ENCODE results near the gene TLN1. TPM values are rescaled to one million over a fixed set of nuclear protein-coding genes. Genes with fewer than 3 reads are reported as not detected.

The TLN1 gene
- total and polyA plus RNA-seq, 3 experiments from 2014 or later: 161 to 249 (median 248) TPM

- POLR2A ChIA-PET: no interaction called here
- Mint-ChIP-seq H3K36me3 (no peaks in the 10 kb centered on the region), H3K4me1 (peaks cover 10 to 20% (median 20%) of the 10 kb centered on the region in 3 donors), H3K27me3 (peaks cover 11 to 13% of the 10 kb centered on the region in 2 donors), H3K9me3 (no peaks in the 10 kb centered on the region), H3K4me3 (no peak overlapping the region), H3K27ac (peak overlapping the region in 1 of 8 donors; percentile 42)
- Histone ChIP-seq H3K4me1 (ENCODE audit: insufficient read depth, low read length) (no peaks in the 10 kb centered on the region), H3K27ac (ENCODE audit: low read depth, low read length) (no peak overlapping the region), H3K27me3 (ENCODE audit: insufficient read depth, low read length, poor library complexity, severe bottlenecking) (no peaks in the 10 kb centered on the region), H3K4me3 (ENCODE audit: low read length) (no peak overlapping the region), H3K36me3 (ENCODE audit: insufficient read depth, low read length) (no peaks in the 10 kb centered on the region), H3K9me3 (ENCODE audit: low read length) (no peaks in the 10 kb centered on the region)
- CTCF ChIA-PET: no interaction called here
- no peak for DNase-seq
These were observed 52.9 kb downstream of the TLN1 start for GRCh38 chr9:35679091-35679490.

DNA sequence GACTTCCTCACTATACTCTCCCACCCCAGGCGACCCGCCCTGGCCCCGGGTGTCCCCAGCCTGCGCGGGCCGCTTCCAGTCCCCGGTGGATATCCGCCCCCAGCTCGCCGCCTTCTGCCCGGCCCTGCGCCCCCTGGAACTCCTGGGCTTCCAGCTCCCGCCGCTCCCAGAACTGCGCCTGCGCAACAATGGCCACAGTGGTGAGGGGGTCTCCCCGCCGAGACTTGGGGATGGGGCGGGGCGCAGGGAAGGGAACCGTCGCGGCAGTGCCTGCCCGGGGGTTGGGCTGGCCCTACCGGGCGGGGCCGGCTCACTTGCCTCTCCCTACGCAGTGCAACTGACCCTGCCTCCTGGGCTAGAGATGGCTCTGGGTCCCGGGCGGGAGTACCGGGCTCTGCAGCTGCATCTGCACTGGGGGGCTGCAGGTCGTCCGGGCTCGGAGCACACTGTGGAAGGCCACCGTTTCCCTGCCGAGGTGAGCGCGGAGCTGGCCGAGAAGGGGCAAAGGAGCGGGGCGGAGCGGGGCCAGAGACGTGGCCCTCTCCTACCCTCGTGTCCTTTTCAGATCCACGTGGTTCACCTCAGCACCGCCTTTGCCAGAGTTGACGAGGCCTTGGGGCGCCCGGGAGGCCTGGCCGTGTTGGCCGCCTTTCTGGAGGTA is 56.1 kb downstream of the TLN1 start:
- Histone ChIP-seq H3K27me3 (ENCODE audit: insufficient read depth, low read length, poor library complexity, severe bottlenecking) (no peaks in the 10 kb centered on the region), H3K27ac (ENCODE audit: low read depth, low read length) (no peak overlapping the region), H3K4me1 (ENCODE audit: insufficient read depth, low read length) (no peaks in the 10 kb centered on the region), H3K9me3 (ENCODE audit: low read length) (no peaks in the 10 kb centered on the region), H3K36me3 (ENCODE audit: insufficient read depth, low read length) (no peaks in the 10 kb centered on the region), H3K4me3 (ENCODE audit: low read length) (no peak overlapping the region)
- Mint-ChIP-seq H3K4me1 (peaks cover 11 to 20% (median 20%) of the 10 kb centered on the region in 3 donors), H3K27ac (peak overlapping the region in 1 of 8 donors; percentile 80), H3K27me3 (peaks cover 11 to 13% of the 10 kb centered on the region in 2 donors), H3K4me3 (peak overlapping the region in 6 of 7 donors; percentile 71 to 87 (median 79)), H3K36me3 (no peaks in the 10 kb centered on the region), H3K9me3 (no peaks in the 10 kb centered on the region)
- peak in 4 of 5 donors; percentile 25 to 69 (median 33) for DNase-seq
- CTCF ChIA-PET: interaction anchor here (1.3 to 4.3 kb wide), 4 partner anchors 11 to 29 kb away, joined by 5 to 20 read pairs (median 10); partner anchors contain the start of genes ARHGEF39, CCDC107 and RMRP
- POLR2A ChIA-PET: interaction anchor here (0.9 kb wide), 1 partner anchor 18 kb away, joined by 3 read pairs; the partner anchor contains the start of genes CCDC107 and RMRP

DNA sequence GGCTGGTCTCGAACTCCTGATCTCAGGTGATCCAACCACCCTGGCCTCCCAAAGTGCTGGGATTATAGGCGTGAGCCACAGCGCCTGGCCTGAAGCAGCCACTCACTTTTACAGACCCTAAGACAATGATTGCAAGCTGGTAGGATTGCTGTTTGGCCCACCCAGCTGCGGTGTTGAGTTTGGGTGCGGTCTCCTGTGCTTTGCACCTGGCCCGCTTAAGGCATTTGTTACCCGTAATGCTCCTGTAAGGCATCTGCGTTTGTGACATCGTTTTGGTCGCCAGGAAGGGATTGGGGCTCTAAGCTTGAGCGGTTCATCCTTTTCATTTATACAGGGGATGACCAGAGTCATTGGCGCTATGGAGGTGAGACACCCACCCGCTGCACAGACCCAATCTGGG is 56.8 kb downstream of the TLN1 start:
- Mint-ChIP-seq H3K36me3 (no peaks in the 10 kb centered on the region), H3K27ac (peak overlapping the region in 1 of 8 donors; percentile 33), H3K4me1 (peaks cover 11 to 20% (median 20%) of the 10 kb centered on the region in 3 donors), H3K9me3 (no peaks in the 10 kb centered on the region), H3K27me3 (peaks cover 11 to 13% of the 10 kb centered on the region in 2 donors), H3K4me3 (peak overlapping the region in 6 of 7 donors; percentile 71 to 87 (median 73))
- no peak overlapping the region for H3K27ac ChIP-seq (ENCODE audit: low read depth, low read length)
- CTCF ChIA-PET: interaction anchor here (1.3 to 4.3 kb wide), 4 partner anchors 10 to 29 kb away, joined by 5 to 20 read pairs (median 10); partner anchors contain the start of genes ARHGEF39, CCDC107 and RMRP
- no peaks in the 10 kb centered on the region for H3K4me1 ChIP-seq (ENCODE audit: insufficient read depth, low read length)
- H3K27me3 ChIP-seq (ENCODE audit: insufficient read depth, low read length, poor library complexity, severe bottlenecking): no peaks in the 10 kb centered on the region
- H3K36me3 ChIP-seq (ENCODE audit: insufficient read depth, low read length): no peaks in the 10 kb centered on the region
- POLR2A ChIA-PET: interaction anchor here (0.9 kb wide), 1 partner anchor 17 kb away, joined by 3 read pairs; the partner anchor contains the start of genes CCDC107 and RMRP
- DNase-seq: no peak
- H3K4me3 ChIP-seq (ENCODE audit: low read length): no peak overlapping the region
- no peaks in the 10 kb centered on the region for H3K9me3 ChIP-seq (ENCODE audit: low read length)

DNA sequence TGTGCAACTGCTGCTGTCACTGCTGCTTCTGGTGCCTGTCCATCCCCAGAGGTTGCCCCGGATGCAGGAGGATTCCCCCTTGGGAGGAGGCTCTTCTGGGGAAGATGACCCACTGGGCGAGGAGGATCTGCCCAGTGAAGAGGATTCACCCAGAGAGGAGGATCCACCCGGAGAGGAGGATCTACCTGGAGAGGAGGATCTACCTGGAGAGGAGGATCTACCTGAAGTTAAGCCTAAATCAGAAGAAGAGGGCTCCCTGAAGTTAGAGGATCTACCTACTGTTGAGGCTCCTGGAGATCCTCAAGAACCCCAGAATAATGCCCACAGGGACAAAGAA is 58.0 kb downstream of the TLN1 start:
- POLR2A ChIA-PET: no interaction called here
- no peak for DNase-seq
- Histone ChIP-seq H3K9me3 (ENCODE audit: low read length) (no peaks in the 10 kb centered on the region), H3K4me3 (ENCODE audit: low read length) (no peak overlapping the region), H3K27me3 (ENCODE audit: insufficient read depth, low read length, poor library complexity, severe bottlenecking) (no peaks in the 10 kb centered on the region), H3K36me3 (ENCODE audit: insufficient read depth, low read length) (no peaks in the 10 kb centered on the region), H3K4me1 (ENCODE audit: insufficient read depth, low read length) (no peaks in the 10 kb centered on the region), H3K27ac (ENCODE audit: low read depth, low read length) (no peak overlapping the region)
- no peaks in the 10 kb centered on the region for H3K36me3 Mint-ChIP-seq
- no peak overlapping the region for H3K4me3 Mint-ChIP-seq
- H3K9me3 Mint-ChIP-seq: no peaks in the 10 kb centered on the region
- H3K27ac Mint-ChIP-seq: no peak overlapping the region
- H3K27me3 Mint-ChIP-seq: peaks cover 11 to 13% of the 10 kb centered on the region in 2 donors
- H3K4me1 Mint-ChIP-seq: peaks cover 11 to 20% (median 20%) of the 10 kb centered on the region in 3 donors
- CTCF ChIA-PET: no interaction called here

DNA sequence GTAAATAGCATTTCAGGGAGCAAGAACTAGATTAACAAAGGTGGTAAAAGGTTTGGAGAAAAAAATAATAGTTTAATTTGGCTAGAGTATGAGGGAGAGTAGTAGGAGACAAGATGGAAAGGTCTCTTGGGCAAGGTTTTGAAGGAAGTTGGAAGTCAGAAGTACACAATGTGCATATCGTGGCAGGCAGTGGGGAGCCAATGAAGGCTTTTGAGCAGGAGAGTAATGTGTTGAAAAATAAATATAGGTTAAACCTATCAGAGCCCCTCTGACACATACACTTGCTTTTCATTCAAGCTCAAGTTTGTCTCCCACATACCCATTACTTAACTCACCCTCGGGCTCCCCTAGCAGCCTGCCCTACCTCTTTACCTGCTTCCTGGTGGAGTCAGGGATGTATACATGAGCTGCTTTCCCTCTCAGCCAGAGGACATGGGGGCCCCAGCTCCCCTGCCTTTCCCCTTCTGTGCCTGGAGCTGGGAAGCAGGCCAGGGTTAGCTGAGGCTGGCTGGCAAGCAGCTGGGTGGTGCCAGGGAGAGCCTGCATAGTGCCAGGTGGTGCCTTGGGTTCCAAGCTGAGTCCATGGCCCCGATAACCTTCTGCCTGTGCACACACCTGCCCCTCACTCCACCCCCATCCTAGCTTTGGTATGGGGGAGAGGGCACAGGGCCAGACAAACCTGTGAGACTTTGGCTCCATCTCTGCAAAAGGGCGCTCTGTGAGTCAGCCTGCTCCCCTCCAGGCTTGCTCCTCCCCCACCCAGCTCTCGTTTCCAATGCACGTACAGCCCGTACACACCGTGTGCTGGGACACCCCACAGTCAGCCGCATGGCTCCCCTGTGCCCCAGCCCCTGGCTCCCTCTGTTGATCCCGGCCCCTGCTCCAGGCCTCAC is 58.6 kb downstream of the TLN1 start, which contains the start of gene CA9:
Gene CA9, plus strand, starts transcription at position 797 of the 893 bp plus-strand sequence. Its CDS starts 32 bp downstream, at position 829.
- Histone ChIP-seq H3K4me3 (ENCODE audit: low read length) (no peak within 1 kb of the TSS), H3K27me3 (ENCODE audit: insufficient read depth, low read length, poor library complexity, severe bottlenecking) (no peaks in the 10 kb centered on the region), H3K27ac (ENCODE audit: low read depth, low read length) (no peak within 1 kb of the TSS), H3K36me3 (ENCODE audit: insufficient read depth, low read length) (no peaks in the 10 kb centered on the region), H3K4me1 (ENCODE audit: insufficient read depth, low read length) (no peaks in the 10 kb centered on the region), H3K9me3 (ENCODE audit: low read length) (no peaks in the 10 kb centered on the region)
- no peaks in the 10 kb centered on the region for H3K9me3 Mint-ChIP-seq
- peaks cover 11 to 20% (median 20%) of the 10 kb centered on the region in 3 donors for H3K4me1 Mint-ChIP-seq
- CTCF ChIA-PET: no interaction called here
- no peaks in the 10 kb centered on the region for H3K36me3 Mint-ChIP-seq
- H3K27ac Mint-ChIP-seq: peak within 1 kb of the TSS in 2 of 8 donors; percentile 38 to 67
- POLR2A ChIA-PET: no interaction called here
- DNase-seq: no peak
- H3K27me3 Mint-ChIP-seq: peaks cover 11 to 13% of the 10 kb centered on the region in 2 donors
- H3K4me3 Mint-ChIP-seq: peak within 1 kb of the TSS in 6 of 7 donors; percentile 35 to 78 (median 56)

DNA sequence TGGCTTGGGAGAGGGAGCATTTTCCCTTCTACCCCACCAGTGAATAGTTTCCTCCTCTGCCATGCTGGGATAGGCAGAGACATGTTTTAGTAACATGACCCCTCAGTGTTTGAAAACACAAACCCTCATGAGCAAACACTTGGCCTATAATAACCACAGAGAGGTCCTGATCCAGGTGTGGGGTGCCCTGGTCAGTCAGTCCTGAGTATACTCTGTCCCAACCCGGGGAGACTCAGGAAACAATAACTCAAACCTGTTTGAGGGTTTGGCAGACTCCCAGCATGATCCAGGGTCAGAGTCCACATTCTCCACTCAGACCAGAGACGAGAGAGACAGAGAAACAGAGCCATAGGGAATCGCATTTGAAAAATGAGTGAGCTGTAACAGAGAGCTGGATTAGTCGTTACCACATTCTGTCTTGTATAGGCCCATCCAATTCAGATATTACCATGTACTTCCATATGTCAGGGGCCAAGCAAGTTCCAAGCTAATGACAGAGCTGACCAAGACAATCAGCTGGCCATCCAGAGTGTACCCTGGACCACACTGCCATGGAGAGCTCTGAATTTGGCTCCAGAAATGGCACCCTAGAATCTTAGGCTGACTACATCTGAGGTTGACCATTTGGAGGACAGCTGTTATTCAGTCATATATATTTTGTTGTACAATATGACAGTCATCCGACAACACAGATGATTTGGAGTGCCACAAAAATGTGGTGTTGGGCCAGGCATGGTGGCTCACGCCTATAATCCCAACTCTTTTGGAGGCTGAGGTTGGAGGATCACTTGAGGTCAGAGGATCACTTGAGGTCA is 62.5 kb downstream of the TLN1 start:
- peaks cover 13% of the 10 kb centered on the region for H3K4me1 ChIP-seq (ENCODE audit: insufficient read depth, low read length)
- no peaks in the 10 kb centered on the region for H3K27me3 ChIP-seq (ENCODE audit: insufficient read depth, low read length, poor library complexity, severe bottlenecking)
- ChIA-PET POLR2A (no interaction called here), CTCF (interaction anchor here (0.7 to 3.3 kb wide), 4 partner anchors 11 to 26 kb away, joined by 3 to 12 read pairs (median 5); partner anchors contain the start of genes CCDC107 and RMRP)
- no peak for DNase-seq
- no peaks in the 10 kb centered on the region for H3K36me3 ChIP-seq (ENCODE audit: insufficient read depth, low read length)
- H3K27ac ChIP-seq (ENCODE audit: low read depth, low read length): no peak overlapping the region
- Mint-ChIP-seq H3K36me3 (no peaks in the 10 kb centered on the region), H3K4me1 (peaks cover 14 to 23% (median 21%) of the 10 kb centered on the region in 3 donors), H3K9me3 (no peaks in the 10 kb centered on the region), H3K27ac (peak overlapping the region in 1 of 8 donors; percentile 6), H3K4me3 (no peak overlapping the region), H3K27me3 (peaks cover 0 to 2% of the 10 kb centered on the region in 2 donors)
- H3K4me3 ChIP-seq (ENCODE audit: low read length): no peak overlapping the region
- H3K9me3 ChIP-seq (ENCODE audit: low read length): no peaks in the 10 kb centered on the region

DNA sequence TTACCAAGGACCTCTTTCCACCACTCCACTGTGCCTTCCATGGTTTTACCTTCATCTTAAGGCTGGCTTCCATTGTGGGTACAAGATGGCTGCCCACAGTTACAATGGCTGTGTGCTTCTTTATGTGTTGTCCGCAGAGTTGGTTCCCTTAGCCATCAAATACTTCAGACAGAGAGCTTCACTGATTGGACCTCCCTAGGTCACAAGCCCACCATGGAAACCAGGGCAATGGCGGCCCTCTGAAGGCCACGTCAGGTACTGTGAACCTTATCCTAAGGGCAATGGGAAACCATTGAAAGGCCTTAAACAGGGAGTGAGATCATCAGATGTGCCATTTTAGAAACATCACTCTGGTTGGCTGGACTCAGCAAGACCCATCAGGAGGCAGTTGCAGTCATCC is 64.1 kb downstream of the TLN1 start:
- no peaks in the 10 kb centered on the region for H3K36me3 ChIP-seq (ENCODE audit: insufficient read depth, low read length)
- Mint-ChIP-seq H3K9me3 (no peaks in the 10 kb centered on the region), H3K4me3 (peak overlapping the region in 1 of 7 donors; percentile 12), H3K27me3 (peaks cover 0 to 2% of the 10 kb centered on the region in 2 donors), H3K27ac (no peak overlapping the region), H3K4me1 (peaks cover 23 to 37% (median 33%) of the 10 kb centered on the region in 3 donors), H3K36me3 (no peaks in the 10 kb centered on the region)
- H3K27ac ChIP-seq (ENCODE audit: low read depth, low read length): no peak overlapping the region
- H3K9me3 ChIP-seq (ENCODE audit: low read length): no peaks in the 10 kb centered on the region
- H3K27me3 ChIP-seq (ENCODE audit: insufficient read depth, low read length, poor library complexity, severe bottlenecking): no peaks in the 10 kb centered on the region
- DNase-seq: no peak
- no peak overlapping the region for H3K4me3 ChIP-seq (ENCODE audit: low read length)
- CTCF ChIA-PET: interaction anchor here (2.8 to 8.6 kb wide), 2 partner anchors 10 to 27 kb away, joined by 11 to 82 read pairs; partner anchors contain the start of genes CCDC107 and RMRP
- H3K4me1 ChIP-seq (ENCODE audit: insufficient read depth, low read length): peaks cover 21% of the 10 kb centered on the region
- POLR2A ChIA-PET: no interaction called here
